A673 (cell line): ENCODE data around the gene TK2. TPM values are rescaled to one million over a fixed set of nuclear protein-coding genes. Genes with fewer than 3 reads are reported as not detected.

Experiments used
- BruUV-seq: library from RNA; stranded (reverse); fragments of 400-500 nt; replicated peaks from 2 replicates; lab custom pipeline; 2021; lab: Mats Ljungman, UMichigan
- CTCF ChIA-PET: fragments of 300-600 bp; sonication (Branson Sonifier 250); formaldehyde crosslinking; loops from one replicate; lab custom pipeline; 2022; ENCODE audit warnings: antibody characterized with exemption; lab: Charles Lee
- POLR2A ChIA-PET: fragments of 300-600 bp; sonication (Branson Sonifier 250); formaldehyde crosslinking; loops from one replicate; lab custom pipeline; 2022; ENCODE audit warnings: antibody characterized with exemption; ENCODE audit not compliant: low non-redundant PET; lab: Charles Lee
- DNase-seq: peaks from one replicate; pipeline ENCODE4 v3.0.0-alpha.2; 2015; ENCODE audit warnings: low spot score
- H3K27ac ChIP-seq: fragments of 200-600 bp; sonication (generic); 2 replicates; pipeline ENCODE4 v1.5.1; 2016; ENCODE audit warnings: mixed run types, low read depth, mild to moderate bottlenecking, mixed read lengths, antibody characterized with exemption, low read length; ENCODE audit not compliant: poor library complexity, severe bottlenecking
- H3K27me3 ChIP-seq: fragments of 200-600 bp; sonication (generic); replicated peaks from 2 replicates; pipeline ENCODE4 v1.6.1; 2017; ENCODE audit warnings: mixed run types, low read depth, mild to moderate bottlenecking, mixed read lengths, antibody characterized with exemption, low read length; ENCODE audit not compliant: insufficient read depth, poor library complexity
- H3K36me3 ChIP-seq: fragments of 200-600 bp; sonication (generic); 2 replicates; pipeline ENCODE4 v1.6.1; 2016; ENCODE audit warnings: mixed run types, mild to moderate bottlenecking, mixed read lengths, antibody characterized with exemption, low read length; ENCODE audit not compliant: insufficient read depth, poor library complexity, severe bottlenecking
- H3K4me1 ChIP-seq: fragments of 200-600 bp; sonication (generic); 2 replicates; pipeline ENCODE4 v1.6.1; 2017; ENCODE audit warnings: mixed run types, mild to moderate bottlenecking, mixed read lengths, antibody characterized with exemption, low read length; ENCODE audit not compliant: insufficient read depth, poor library complexity, severe bottlenecking
- H3K4me3 ChIP-seq: fragments of 200-600 bp; sonication (generic); 2 replicates; pipeline ENCODE4 v1.5.1; 2016; ENCODE audit warnings: low read depth, mixed run types, mild to moderate bottlenecking, mixed read lengths, low read length; ENCODE audit not compliant: poor library complexity, severe bottlenecking
- H3K9me3 ChIP-seq: fragments of 200-600 bp; sonication (generic); 2 replicates; pipeline ENCODE4 v1.6.1; 2016; ENCODE audit warnings: mixed run types, low read depth, mild to moderate bottlenecking, mixed read lengths, antibody characterized with exemption, low read length; ENCODE audit not compliant: poor library complexity, severe bottlenecking
- CTCF ChIP-seq: fragments of 300-800, 200-600 bp; sonication (generic); conservative IDR thresholded peaks from 2 replicates; pipeline ENCODE4 v1.5.1; 2017; ENCODE audit warnings: low read depth, mild to moderate bottlenecking, antibody characterized with exemption, low read length, moderate library complexity, mixed read lengths
- EZH2 ChIP-seq: fragments of 200-600 bp; sonication (generic); IDR thresholded peaks from 2 replicates; pipeline ENCODE4 v1.6.1; 2017; ENCODE audit warnings: borderline replicate concordance, low read depth, mild to moderate bottlenecking, mixed read lengths, antibody characterized with exemption, low read length; ENCODE audit not compliant: poor library complexity, severe bottlenecking
- intact Hi-C: fragments of 100-400 bp; cut with micrococcal nuclease; formaldehyde crosslinking; loops from one replicate; pipeline ENCODE4 v1.10.0; 2022; ENCODE audit not compliant: unreplicated experiment
- total RNA-seq: library from RNA; stranded (reverse); gene quantifications from 2 replicates; pipeline ENCODE4 v1.2.3, GENCODE V29; 2021

TK2 gene
- total RNA-seq, 1 experiment from 2014 or later = 8.2 TPM

- Histone ChIP-seq H3K4me1 (no peaks in the 10 kb centered on the region), H3K4me3 (no peak overlapping the region), H3K27ac (no peak overlapping the region), H3K9me3 (no peaks in the 10 kb centered on the region), H3K36me3 (no peaks in the 10 kb centered on the region), H3K27me3 (no peaks in the 10 kb centered on the region)
- no TSS peak for BruUV-seq
- no peak for TF ChIP-seq EZH2
- no peak for TF ChIP-seq CTCF
- ChIA-PET POLR2A (no interaction called here), CTCF (interaction anchor here (1.2 to 1.4 kb wide), 2 partner anchors 69 to 200 kb away, joined by 3 read pairs; no protein-coding TSS in a partner anchor)
- intact Hi-C loops = no loop called here
- no peak for DNase-seq
Observed at GRCh38 chr16:66475232-66475631, 74.7 kb downstream of the TK2 start.

DNA sequence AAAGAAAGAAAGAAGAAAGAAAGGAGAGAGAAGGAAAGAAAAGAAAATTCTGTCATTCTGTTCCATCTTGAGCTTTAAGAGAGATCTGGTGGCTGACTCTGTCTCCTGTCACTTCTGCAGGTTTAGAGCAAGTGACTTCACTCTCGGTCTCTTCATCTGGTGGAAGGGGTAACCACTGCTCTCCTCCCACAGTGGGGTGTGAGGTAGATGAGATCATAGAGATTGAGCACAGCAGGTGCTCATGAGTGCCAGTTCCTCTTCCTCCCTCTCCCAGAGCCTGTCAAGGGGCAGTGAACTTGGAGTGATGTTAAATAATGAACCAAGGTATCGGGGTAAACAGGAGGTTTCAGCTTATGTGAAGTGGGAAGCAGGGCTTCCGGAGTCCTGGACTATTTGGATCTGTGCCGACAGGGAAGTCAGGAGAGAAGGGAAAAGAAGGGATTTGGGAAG lies 75.1 kb downstream of the TK2 start:
- BruUV-seq = no TSS peak

GRCh38 chr16:66473654-66474519 lies 76.0 kb downstream of the TK2 start:
- CTCF ChIA-PET = interaction anchor here (1.4 kb wide), 1 partner anchor 198 kb away, joined by 3 read pairs; no protein-coding TSS in a partner anchor
- no TSS peak for BruUV-seq
- Histone ChIP-seq H3K4me1 (no peaks in the 10 kb centered on the region), H3K9me3 (no peaks in the 10 kb centered on the region), H3K36me3 (no peaks in the 10 kb centered on the region), H3K4me3 (no peak overlapping the region), H3K27me3 (no peaks in the 10 kb centered on the region), H3K27ac (no peak overlapping the region)
- POLR2A ChIA-PET = no interaction called here
- TF ChIP-seq CTCF = no peak
- no peak for TF ChIP-seq EZH2
- DNase-seq = no peak
- intact Hi-C loops = no loop called here

More for the DNA sequence above, 75.1 kb downstream of the TK2 start:
- intact Hi-C loops = no loop called here
- no peaks in the 10 kb centered on the region for H3K27me3 ChIP-seq
- no peaks in the 10 kb centered on the region for H3K4me1 ChIP-seq
- H3K4me3 ChIP-seq = no peak overlapping the region
- H3K9me3 ChIP-seq = no peaks in the 10 kb centered on the region
- ChIA-PET CTCF (interaction anchor here (1.2 to 1.4 kb wide), 2 partner anchors 68 to 199 kb away, joined by 3 read pairs; no protein-coding TSS in a partner anchor), POLR2A (no interaction called here)
- no peaks in the 10 kb centered on the region for H3K36me3 ChIP-seq
- no peak for TF ChIP-seq EZH2
- no peak overlapping the region for H3K27ac ChIP-seq
- peak; percentile 39 for DNase-seq
